GM18870 (cell line): ENCODE data around the gene PDE4D.
"Not testable (repeated sequence)": the region's sequence is repeated elsewhere in the genome, so short reads cannot be mapped to it uniquely, and the experiment has no call there.

Experiments used
- ATAC-seq: cut with Tn5 transposase; IDR thresholded peaks from one replicate; pipeline ENCODE4 v1.9.1; 2021; ENCODE audit warnings: moderate library complexity; ENCODE audit not compliant: unreplicated experiment

The PDE4D gene

DNA sequence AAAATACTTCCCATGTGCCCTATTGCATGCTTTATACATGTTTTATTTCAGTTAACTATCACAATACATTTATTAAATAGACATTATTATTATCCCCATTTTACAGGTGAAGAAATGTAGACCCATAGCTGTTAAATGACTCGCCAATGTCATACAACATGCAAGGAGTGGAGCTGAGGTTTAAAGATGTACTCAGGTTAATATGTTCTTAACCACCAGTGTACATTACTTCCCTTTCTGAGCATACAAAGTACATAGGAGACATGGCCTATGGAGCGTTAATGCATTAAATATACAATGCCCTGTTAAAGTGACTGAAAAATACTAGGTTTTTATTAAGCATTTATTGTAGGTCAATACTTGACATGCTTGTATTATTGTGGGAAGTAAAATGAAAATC, 407.0 kb downstream of the PDE4D start:
- ATAC-seq = no peak

GRCh38 chr5:59485629-59486439, 407.7 kb downstream of the PDE4D start:
- no peak for ATAC-seq

DNA sequence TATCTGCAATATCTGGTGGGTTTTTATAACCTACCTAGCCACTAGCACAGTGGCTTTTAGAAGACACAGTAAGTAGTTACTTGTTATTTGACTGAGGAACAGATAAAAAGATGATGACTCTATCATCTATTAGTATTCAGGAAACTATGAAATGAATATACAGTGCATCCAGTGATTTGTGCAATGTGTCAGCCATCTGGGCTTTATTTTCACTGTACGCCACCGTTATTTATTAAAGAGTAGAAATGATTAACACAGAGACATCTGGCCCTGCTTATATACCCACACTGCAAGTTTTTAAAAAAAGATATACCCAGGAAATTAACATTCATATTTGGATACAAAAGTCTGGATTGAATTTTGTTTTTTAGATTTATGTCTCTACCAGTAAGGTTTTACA, 408.4 kb downstream of the PDE4D start:
- ATAC-seq = no peak

DNA sequence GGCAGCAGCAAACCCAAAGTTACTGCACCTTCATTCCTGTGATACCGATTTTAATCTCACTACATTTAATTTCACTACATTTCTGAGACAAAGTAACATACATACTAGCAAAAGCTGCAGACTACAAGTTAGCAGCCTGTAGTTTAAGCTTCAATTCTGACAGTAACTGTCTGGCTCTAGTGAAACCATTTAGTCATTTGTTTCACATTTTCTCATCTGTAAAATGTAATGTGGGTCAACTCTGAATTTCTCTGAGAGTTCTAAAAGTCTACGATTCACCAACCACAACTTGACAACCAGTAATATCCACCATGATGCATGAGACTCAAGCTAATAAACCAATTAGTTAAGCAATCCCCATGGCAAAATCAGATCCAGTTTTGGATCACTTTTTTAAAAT, 408.9 kb downstream of the PDE4D start:
- ATAC-seq = no peak

- no peak for ATAC-seq
Observed at GRCh38 chr5:59483971-59484472, 409.5 kb downstream of the PDE4D start.

DNA sequence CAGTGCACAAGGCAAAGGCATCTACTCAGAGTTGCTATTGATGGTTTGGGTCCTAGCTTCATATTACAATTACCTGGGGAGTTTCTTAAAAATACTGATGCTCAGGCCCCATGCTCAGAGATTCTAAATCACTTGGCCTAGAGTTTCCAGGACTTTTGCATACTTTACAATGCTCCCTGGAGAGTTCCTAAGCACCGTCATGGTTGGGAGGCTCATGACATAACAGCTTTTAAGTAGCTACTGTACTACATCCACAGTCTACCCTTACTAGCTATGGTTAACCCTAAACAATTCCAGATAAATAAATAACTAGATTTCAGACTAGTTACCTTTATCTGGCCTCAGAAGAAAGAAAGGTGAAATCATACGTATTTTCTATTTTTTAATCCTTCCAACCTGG, 414.4 kb downstream of the PDE4D start:
- no peak for ATAC-seq

DNA sequence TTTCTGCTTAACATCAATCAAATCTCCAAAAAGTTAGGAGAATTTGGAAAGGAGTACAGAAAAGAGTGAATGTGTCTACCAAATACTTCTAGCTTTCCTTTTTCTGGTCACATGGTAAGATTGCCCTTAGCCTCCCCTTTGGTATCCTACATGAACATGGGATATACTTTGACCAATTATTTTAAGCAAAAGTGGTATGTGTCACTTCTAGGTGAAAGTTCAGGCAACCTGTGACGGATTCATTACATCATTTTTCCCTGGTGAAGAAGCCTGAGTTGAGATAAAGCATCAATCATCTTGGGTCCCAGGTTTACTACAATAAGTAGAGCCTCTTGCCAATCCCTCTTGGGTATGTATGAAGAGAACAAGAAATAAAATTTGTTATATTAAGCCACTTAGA, 419.2 kb downstream of the PDE4D start:
- ATAC-seq = no peak

DNA sequence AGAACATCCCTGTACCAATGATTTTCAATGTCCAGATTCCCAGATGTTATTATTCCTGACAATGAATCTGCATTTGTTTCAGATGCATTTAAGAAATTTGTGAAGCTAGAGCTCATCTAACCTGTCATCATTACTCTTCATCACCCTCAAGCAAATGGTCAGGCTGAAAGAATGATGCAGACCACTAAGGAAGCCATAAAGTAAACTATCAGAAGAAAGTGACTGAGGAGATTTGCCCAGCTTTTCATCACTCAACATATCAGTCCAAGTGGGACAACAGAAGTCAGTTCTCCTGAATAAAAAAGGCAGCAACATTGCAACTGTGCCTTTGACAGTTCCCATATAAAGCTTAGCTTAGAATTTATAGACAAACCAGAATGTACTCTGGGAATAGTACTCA, 419.9 kb downstream of the PDE4D start:
- no peak for ATAC-seq

- no peak for ATAC-seq
Observed at GRCh38 chr5:59471463-59471862, 422.1 kb downstream of the PDE4D start.

DNA sequence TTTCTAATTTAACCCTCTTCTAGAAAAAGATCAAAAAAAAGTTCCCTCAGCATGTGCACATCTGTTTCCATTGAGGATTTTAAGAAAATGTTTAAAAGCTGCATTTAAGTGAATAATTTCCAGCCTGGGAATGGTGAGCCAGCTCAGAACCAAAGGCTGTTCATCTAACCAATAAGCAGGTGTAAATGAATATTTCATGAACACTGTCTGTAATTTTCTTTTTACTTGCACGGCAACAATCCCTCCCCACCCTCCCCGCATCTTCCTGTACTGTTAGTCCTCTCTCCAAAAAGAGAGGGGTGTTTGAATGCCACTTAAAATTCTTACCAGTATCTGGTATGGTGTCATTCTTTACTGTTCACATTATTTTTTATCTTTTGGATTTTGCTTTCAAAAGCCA, 425.6 kb downstream of the PDE4D start:
- ATAC-seq = no peak

GRCh38 chr5:59466271-59466670, 427.3 kb downstream of the PDE4D start:
- no peak for ATAC-seq

- no peak for ATAC-seq
Observed at GRCh38 chr5:59464969-59465368, 428.6 kb downstream of the PDE4D start.

GRCh38 chr5:59463618-59464166, 429.8 kb downstream of the PDE4D start:
- ATAC-seq = not testable (repeated sequence)

DNA sequence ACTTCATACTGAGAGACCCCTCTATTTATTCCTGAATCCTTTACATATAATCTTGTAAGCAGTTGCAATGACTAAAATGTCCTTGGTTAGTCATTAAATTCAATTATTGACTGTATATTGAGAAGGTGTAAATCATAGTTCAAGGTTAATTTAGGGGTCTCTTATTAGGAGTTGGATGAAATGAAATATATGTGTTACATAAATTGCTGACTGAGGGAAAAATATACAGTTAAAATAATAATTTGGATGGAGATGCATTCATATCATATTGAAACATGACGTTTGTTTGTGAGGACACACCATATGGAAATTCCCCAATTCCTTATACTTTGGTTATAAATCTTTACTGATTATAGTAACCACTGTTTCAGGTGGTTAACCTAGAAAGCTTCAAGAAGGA, 430.6 kb downstream of the PDE4D start:
- ATAC-seq = no peak

DNA sequence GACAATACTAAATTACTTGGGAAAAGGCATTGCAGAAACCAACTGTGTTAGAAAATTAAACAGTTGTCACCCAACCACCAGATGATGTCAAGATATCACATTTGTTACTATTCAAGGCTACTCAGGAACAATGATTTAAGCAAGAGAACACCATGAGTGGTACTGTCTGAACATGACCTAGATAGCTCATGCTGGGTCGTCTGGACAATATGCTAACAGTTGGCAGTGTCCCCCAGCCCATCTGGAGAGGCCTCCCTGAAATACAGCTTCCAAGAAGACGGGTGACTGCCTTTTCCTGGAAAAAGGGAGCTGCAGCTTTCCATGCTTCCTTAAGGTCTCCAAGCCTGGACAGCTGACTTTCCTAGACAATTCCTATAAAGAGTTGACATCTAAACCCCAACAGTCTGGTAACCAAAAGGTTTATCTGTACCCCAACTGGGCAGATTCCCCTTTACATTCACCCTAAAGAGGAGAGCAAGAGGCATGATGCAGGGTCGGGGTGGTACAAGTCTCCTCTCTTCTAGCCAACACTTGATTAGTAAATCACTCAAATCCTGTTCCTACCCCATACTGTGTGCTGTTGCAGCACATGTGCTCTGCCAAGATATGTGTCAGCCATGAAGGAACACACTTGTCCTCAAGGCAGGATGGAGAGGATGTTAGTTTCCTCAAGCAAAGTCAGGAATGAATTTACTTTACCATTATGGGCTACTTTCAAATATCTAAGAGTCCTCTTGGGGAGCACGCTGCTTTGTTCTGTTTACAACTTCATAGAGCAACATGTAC, 433.0 kb downstream of the PDE4D start:
- ATAC-seq = no peak

DNA sequence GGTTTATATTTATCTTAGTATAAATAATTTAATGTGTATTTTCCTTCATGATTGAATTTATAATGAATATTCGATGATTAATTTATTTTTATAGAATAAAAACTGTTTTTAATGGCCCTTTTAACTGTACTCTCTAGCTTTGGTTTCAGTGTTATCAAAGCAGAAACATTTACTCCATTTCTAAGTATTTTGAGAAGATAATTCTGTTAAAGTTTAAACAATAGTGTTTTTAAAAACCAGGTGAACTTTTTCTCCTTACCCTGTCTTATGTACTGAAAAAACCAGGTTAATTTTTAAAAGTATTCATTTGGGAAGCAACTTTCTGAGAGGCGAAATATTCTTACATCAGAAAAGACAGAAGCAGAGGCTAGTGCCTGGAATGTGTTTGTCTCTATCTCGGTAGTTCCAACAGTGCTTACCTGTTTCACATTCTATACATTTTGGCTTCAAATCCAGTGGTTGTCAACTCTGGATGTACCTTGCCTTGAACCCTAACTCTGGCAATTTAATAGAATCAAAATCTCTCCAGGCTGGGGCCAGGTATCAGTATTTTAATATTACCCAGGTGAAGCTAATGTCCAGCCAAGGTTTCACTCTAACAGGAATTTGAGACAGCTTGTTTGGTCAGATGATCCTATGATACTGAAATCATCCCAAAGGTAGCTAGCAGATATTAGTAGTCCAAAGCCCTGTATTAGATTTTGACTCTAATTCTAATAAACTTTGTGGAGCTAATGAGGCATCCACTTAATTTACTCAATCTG, 434.4 kb downstream of the PDE4D start:
- no peak for ATAC-seq

DNA sequence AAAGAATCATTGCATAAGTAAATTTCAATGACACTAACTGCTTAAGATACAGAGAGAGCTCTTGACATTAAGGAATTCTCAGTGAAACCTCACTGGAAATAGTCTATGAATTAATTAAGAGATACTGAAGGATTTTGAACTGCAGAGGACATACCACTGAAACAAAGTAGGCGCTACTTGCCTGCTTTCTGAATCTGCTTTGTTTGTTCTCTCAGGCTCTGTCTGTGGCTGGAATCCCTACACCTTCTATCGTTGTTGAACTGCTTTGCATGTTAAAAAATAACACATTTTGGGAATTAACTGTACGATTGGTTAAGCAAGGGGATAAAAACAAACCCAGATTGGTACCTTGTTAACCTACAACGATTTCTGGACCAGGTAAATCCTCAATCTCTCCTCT, 435.2 kb downstream of the PDE4D start:
- no peak for ATAC-seq

GRCh38 chr5:59449905-59450644, 443.5 kb downstream of the PDE4D start:
- ATAC-seq = no peak

DNA sequence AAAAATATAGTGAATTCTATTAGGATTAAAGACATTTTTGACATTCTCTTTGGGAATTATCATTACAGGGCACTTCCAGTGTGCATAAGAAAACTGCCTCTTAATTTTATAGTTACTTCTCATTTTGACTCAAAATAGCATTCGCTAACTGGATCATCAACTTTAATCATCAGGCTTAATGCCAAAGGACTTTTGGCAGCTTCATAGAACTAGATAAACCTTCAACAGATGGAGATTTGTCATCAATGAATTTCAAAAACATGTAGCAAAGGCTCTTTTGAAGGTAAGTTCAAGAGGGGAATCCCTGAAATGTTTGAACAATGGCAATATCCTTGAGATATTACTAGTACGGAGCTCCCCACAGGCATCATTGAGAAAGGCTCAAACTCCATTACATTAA, 447.2 kb downstream of the PDE4D start:
- no peak for ATAC-seq

- no peak for ATAC-seq
Observed at GRCh38 chr5:59445741-59446140, 447.8 kb downstream of the PDE4D start.
